DOHH2 (cell line): ENCODE results near the gene CELF5.

Experiments used
- H3F3A ChIP-seq: fragments of 200-600 bp; sonication (generic), shearing (Covaris generic); 2 replicates; pipeline ENCODE4 v1.6.0; 2016; ENCODE audit warnings: antibody characterized with exemption, mild to moderate bottlenecking; ENCODE audit not compliant: control insufficient read depth, insufficient read depth
- H3K27ac ChIP-seq: fragments of 200-600 bp; sonication (generic); 2 replicates; pipeline ENCODE4 v1.5.1; 2014; ENCODE audit warnings: low read depth, mild to moderate bottlenecking, low read length, moderate library complexity
- H3K27me3 ChIP-seq: fragments of 200-600 bp; sonication (generic); 2 replicates; pipeline ENCODE4 v1.6.1; 2014; ENCODE audit warnings: mild to moderate bottlenecking, low read length, mixed read lengths; ENCODE audit not compliant: control insufficient read depth
- H3K36me3 ChIP-seq: fragments of 200-600 bp; sonication (generic); 2 replicates; pipeline ENCODE4 v1.6.1; 2014; ENCODE audit warnings: mild to moderate bottlenecking, low read length, moderate library complexity, mixed read lengths; ENCODE audit not compliant: control insufficient read depth
- H3K4me1 ChIP-seq: fragments of 200-600 bp; sonication (generic); 2 replicates; pipeline ENCODE4 v1.6.1; 2014; ENCODE audit warnings: mild to moderate bottlenecking, low read length, mixed read lengths; ENCODE audit not compliant: control insufficient read depth
- H3K4me2 ChIP-seq: fragments of 200-600 bp; sonication (generic); 2 replicates; pipeline ENCODE4 v1.6.0; 2014; ENCODE audit warnings: mild to moderate bottlenecking, low read length, moderate library complexity
- H3K4me3 ChIP-seq: fragments of 200-600 bp; sonication (generic); 2 replicates; pipeline ENCODE4 v1.5.1; 2014; ENCODE audit warnings: mild to moderate bottlenecking, low read length, mixed read lengths
- H3K79me2 ChIP-seq: fragments of 200-600 bp; sonication (generic); 2 replicates; pipeline ENCODE4 v1.6.1; 2014; ENCODE audit warnings: mild to moderate bottlenecking, low read length, mixed read lengths; ENCODE audit not compliant: control insufficient read depth
- H3K9me2 ChIP-seq: fragments of 200-600 bp; sonication (generic); replicated peaks from 2 replicates; pipeline ENCODE4 v1.6.1; 2014; ENCODE audit warnings: mild to moderate bottlenecking, low read length, mixed read lengths; ENCODE audit not compliant: control insufficient read depth
- H3K9me3 ChIP-seq: fragments of 200-600 bp; sonication (generic); 2 replicates; pipeline ENCODE4 v1.6.1; 2014; ENCODE audit warnings: antibody characterized with exemption, low read length, mixed read lengths; ENCODE audit not compliant: control insufficient read depth, insufficient read depth
- H4K20me1 ChIP-seq: fragments of 200-600 bp; sonication (generic); 2 replicates; pipeline ENCODE4 v1.6.0; 2014; ENCODE audit warnings: low read depth, mild to moderate bottlenecking, antibody characterized with exemption, low read length, moderate library complexity; ENCODE audit not compliant: control insufficient read depth, insufficient read depth
- EZH2phosphoT487 ChIP-seq: fragments of 200-600 bp; sonication (generic); IDR thresholded peaks from 2 replicates; pipeline ENCODE4 v1.6.1; 2017; ENCODE audit warnings: borderline replicate concordance, mild to moderate bottlenecking, antibody characterized with exemption, low read length, moderate library complexity, mixed read lengths
- TF ChIP-seq, protein P1 (sequence below): fragments of 200-600 bp; sonication (generic); IDR thresholded peaks from one replicate; pipeline ENCODE4 v1.5.1; 2014; ENCODE audit warnings: antibody characterized with exemption, mild to moderate bottlenecking, low read depth, low read length; ENCODE audit not compliant: poor library complexity, severe bottlenecking

The CELF5 gene

DNA sequence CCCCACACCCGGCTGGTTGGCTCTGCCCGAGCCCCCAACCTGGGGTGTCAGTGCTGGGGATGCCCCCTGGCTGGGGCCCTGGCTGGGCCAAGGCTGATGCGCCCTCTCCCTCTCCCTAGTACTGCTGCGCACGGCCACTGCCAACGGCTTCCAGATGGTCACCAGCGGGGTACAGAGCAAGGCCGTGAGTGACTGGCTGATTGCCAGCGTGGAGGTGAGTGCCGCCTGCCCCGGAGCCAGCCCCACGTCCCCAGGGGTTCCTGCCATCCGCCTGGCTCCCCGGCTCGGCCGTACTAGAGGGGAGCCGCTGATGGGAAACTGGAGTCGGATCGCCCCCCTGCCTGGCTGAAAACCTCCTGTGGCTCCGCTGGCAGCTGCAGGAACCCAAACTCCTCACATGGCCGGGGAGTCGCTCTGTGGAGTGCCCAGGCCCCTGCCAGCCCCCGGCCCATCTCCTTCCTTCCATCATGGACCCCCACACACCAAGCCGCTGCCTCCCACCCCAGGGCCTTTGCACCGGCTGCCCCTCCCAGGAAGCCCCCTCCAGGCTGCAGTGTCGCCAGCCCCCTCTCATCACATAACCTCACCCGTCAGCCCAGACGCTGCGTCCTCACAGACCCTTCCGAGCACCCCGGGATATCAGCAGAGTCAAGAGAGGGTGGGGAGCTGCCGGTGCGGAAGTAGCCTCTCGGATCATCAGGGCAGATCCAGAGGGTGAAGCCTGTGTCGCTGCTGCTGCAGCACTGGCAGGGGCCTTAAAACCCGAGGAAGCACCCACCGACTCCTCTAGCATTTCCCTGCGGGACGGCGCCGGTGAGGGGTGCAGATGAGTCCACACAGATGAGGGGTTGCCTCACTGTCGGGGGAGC is 28.2 kb upstream of the CELF5 start:
- no peaks in the 10 kb centered on the region for H3K9me2 ChIP-seq
- peaks cover 40% of the 10 kb centered on the region for H3K36me3 ChIP-seq
- H3F3A ChIP-seq = no peaks in the 10 kb centered on the region
- peaks cover 28% of the 10 kb centered on the region for H3K79me2 ChIP-seq
- no peaks in the 10 kb centered on the region for H3K27me3 ChIP-seq
- H3K9me3 ChIP-seq = no peaks in the 10 kb centered on the region
- TF ChIP-seq EZH2phosphoT487 = no peak
- TF ChIP-seq, protein P1, sequence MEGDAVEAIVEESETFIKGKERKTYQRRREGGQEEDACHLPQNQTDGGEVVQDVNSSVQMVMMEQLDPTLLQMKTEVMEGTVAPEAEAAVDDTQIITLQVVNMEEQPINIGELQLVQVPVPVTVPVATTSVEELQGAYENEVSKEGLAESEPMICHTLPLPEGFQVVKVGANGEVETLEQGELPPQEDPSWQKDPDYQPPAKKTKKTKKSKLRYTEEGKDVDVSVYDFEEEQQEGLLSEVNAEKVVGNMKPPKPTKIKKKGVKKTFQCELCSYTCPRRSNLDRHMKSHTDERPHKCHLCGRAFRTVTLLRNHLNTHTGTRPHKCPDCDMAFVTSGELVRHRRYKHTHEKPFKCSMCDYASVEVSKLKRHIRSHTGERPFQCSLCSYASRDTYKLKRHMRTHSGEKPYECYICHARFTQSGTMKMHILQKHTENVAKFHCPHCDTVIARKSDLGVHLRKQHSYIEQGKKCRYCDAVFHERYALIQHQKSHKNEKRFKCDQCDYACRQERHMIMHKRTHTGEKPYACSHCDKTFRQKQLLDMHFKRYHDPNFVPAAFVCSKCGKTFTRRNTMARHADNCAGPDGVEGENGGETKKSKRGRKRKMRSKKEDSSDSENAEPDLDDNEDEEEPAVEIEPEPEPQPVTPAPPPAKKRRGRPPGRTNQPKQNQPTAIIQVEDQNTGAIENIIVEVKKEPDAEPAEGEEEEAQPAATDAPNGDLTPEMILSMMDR = no peak
- H3K4me1 ChIP-seq = peaks cover 3% of the 10 kb centered on the region; the same call in 1 of the 2 replicates
- H3K4me2 ChIP-seq = no peak overlapping the region
- H3K4me3 ChIP-seq = no peak overlapping the region
- H3K27ac ChIP-seq = no peak overlapping the region
- no peaks in the 10 kb centered on the region for H4K20me1 ChIP-seq

DNA sequence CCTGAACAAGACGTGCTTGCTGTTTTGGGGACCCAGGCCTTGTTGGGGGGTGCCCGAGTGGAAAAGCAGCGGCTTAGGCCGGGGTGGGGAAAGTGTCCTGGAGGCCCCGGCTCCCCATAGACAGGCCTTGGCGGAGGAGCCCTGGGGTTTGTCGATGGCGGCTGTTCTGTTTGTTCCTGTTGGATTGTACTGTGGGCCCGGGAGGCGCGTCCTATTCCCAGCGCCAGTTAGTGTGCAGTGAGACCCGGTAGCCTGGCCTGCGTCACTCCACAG is 27.6 kb upstream of the CELF5 start:
- peaks cover 23% of the 10 kb centered on the region for H3K79me2 ChIP-seq
- no peaks in the 10 kb centered on the region for H3K27me3 ChIP-seq
- no peak for TF ChIP-seq EZH2phosphoT487
- TF ChIP-seq, protein P1 = no peak
- H3K9me2 ChIP-seq = no peaks in the 10 kb centered on the region
- no peaks in the 10 kb centered on the region for H3K9me3 ChIP-seq
- H3F3A ChIP-seq = no peaks in the 10 kb centered on the region
- H4K20me1 ChIP-seq = no peaks in the 10 kb centered on the region
- no peak overlapping the region for H3K27ac ChIP-seq
- peaks cover 37% of the 10 kb centered on the region for H3K36me3 ChIP-seq
- H3K4me3 ChIP-seq = no peak overlapping the region
- H3K4me2 ChIP-seq = no peak overlapping the region
- H3K4me1 ChIP-seq = no peaks in the 10 kb centered on the region

- H4K20me1 ChIP-seq = no peaks in the 10 kb centered on the region
- TF ChIP-seq, protein P1 = no peak
- TF ChIP-seq EZH2phosphoT487 = no peak
- no peak overlapping the region for H3K4me2 ChIP-seq
- no peak overlapping the region for H3K27ac ChIP-seq
- no peaks in the 10 kb centered on the region for H3K27me3 ChIP-seq
- H3K36me3 ChIP-seq = peaks cover 35% of the 10 kb centered on the region
- peaks cover 5% of the 10 kb centered on the region; the same call in 1 of the 2 replicates for H3K79me2 ChIP-seq
- no peaks in the 10 kb centered on the region for H3K9me2 ChIP-seq
- no peaks in the 10 kb centered on the region for H3F3A ChIP-seq
- H3K4me1 ChIP-seq = no peaks in the 10 kb centered on the region
- H3K4me3 ChIP-seq = no peak overlapping the region
- H3K9me3 ChIP-seq = no peaks in the 10 kb centered on the region
Observed at GRCh38 chr19:3198901-3199700, 25.4 kb upstream of the CELF5 start.
